D721Med (cell line): ENCODE results near the gene DNTT.

ENCODE experiments used
- DNase-seq: peaks from one replicate; pipeline ENCODE4 v3.0.0; 2011; ENCODE audit warnings: low spot score; ENCODE audit not compliant: insufficient read length
- FAIRE-seq: peaks from 2 replicates; lab custom pipeline; 2011; peaks lifted over from hg19 to GRCh38; lab: Jason Lieb, UNC
- CTCF ChIP-seq: IDR thresholded peaks from 2 replicates; pipeline ENCODE4 v1.5.1; 2012; ENCODE audit warnings: mild to moderate bottlenecking, control low read depth; ENCODE audit not compliant: insufficient read depth; ENCODE audit errors: missing control alignments

The DNTT gene

GRCh38 chr10:96287392-96288105, 16.7 kb upstream of the DNTT start:
- TF ChIP-seq CTCF = no peak
- FAIRE-seq (no peak), DNase-seq (no peak)

GRCh38 chr10:96288151-96288621, 16.0 kb upstream of the DNTT start:
- no peak for TF ChIP-seq CTCF
- FAIRE-seq (no peak), DNase-seq (no peak)

GRCh38 chr10:96289218-96289910, 14.9 kb upstream of the DNTT start:
- no peak for TF ChIP-seq CTCF
- no peak for FAIRE-seq

GRCh38 chr10:96290368-96291133, 13.7 kb upstream of the DNTT start:
- FAIRE-seq (no peak), DNase-seq (no peak)
- no peak for TF ChIP-seq CTCF

More at GRCh38 chr10:96289218-96289910, 14.9 kb upstream of the DNTT start:
- DNase-seq = no peak

GRCh38 chr10:96292971-96293920, 11.0 kb upstream of the DNTT start:
- DNase-seq (no peak), FAIRE-seq (no peak)
- peak; percentile 54 for TF ChIP-seq CTCF

GRCh38 chr10:96295475-96295874, 8.8 kb upstream of the DNTT start:
- no peak for TF ChIP-seq CTCF
- no peak for FAIRE-seq
- DNase-seq = no peak
